T-helper 2 cell treated with Interferon-gamma antibody and Interleukin-4, amounts not matched to agents 5 μg/mL and 100 μg/mL, for 36 hours (primary cell): ENCODE data around the gene GJA3.

Experiments used
- DNase-seq: peaks from one replicate; pipeline ENCODE4 v3.0.0; 2021; ENCODE audit warnings: low spot score
- H3K27ac Mint-ChIP-seq: one replicate; pipeline ENCODE4 v1.8.0; 2021; ENCODE audit warnings: mild to moderate bottlenecking, mixed read lengths
- H3K27me3 Mint-ChIP-seq: one replicate; pipeline ENCODE4 v1.8.0; 2021; ENCODE audit warnings: low read depth, mixed read lengths
- H3K36me3 Mint-ChIP-seq: one replicate; pipeline ENCODE4 v1.8.0; 2021; ENCODE audit warnings: low read depth, mixed read lengths
- H3K4me1 Mint-ChIP-seq: one replicate; pipeline ENCODE4 v1.8.0; 2021; ENCODE audit warnings: low read depth, mixed read lengths
- H3K4me3 Mint-ChIP-seq: one replicate; pipeline ENCODE4 v1.8.0; 2022; ENCODE audit warnings: mild to moderate bottlenecking, moderate library complexity, mixed read lengths
- H3K9me3 Mint-ChIP-seq: one replicate; pipeline ENCODE4 v1.8.0; 2021; ENCODE audit warnings: mixed read lengths

The GJA3 gene

DNA sequence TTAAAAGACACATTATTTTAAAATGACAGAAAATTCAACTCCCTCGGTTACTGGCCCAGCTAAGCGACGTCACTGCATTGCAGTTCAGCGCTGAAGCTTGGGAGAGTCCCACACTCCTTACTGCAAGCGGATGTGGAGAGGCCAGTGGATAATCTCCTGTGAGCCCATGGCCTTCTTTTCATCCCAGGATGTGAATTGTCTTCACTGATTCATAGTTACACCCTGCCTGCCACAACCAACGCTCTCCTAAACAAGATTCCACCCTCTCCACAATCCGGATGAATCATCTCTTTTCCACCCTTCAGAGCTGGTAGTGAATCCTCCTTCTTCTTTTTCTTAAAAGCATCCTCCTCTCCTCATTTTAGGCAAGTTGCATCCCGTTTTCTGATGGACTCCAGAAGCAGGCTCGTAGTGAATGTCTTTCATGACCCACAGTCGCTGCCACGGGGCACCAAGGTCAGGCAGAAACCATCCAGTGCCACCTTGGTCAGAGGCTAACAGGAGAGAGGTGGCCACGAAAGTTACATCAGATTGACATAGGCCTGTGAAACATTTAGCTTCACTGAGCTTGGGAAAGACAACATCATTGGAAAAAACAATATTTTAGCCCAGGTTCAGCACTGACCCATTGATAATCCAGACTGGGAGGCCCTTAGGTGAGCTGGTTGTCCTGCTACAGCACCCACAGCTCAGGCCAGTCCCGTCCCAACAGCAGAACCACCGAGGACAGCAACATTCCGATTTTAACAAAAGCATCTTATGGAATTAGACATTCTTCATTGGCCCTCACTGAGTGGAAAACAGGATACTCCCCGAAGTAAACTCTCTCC, 29.8 kb upstream of the GJA3 start:
- no peaks in the 10 kb centered on the region for H3K36me3 Mint-ChIP-seq
- H3K27ac Mint-ChIP-seq, result no peak overlapping the region
- H3K27me3 Mint-ChIP-seq, result peaks cover 60% of the 10 kb centered on the region
- no peak overlapping the region for H3K4me3 Mint-ChIP-seq
- H3K4me1 Mint-ChIP-seq, result peaks cover 16% of the 10 kb centered on the region
- H3K9me3 Mint-ChIP-seq, result no peaks in the 10 kb centered on the region
- no peak for DNase-seq

DNA sequence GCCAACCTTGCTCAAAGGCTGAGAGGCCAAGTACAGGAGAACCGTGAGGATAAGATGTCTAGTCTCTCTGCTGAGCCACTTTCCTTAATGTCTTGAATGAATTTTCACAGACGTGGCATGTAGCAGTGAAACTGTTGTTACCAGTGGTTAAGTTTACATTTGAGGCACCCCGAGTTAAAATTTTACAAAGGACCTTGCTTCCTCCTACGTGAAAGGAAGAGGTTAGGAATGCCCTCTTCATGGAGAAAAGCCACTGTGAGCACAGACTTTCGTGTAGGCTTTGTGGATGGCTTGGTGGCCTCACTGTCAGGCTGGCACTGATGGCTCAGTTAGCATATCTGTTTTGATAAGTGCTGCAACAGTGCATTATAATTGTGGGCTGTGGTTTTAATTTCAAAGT, 29.2 kb upstream of the GJA3 start:
- H3K4me3 Mint-ChIP-seq, result no peak overlapping the region
- DNase-seq, result no peak
- no peaks in the 10 kb centered on the region for H3K9me3 Mint-ChIP-seq
- H3K36me3 Mint-ChIP-seq, result no peaks in the 10 kb centered on the region
- no peak overlapping the region for H3K27ac Mint-ChIP-seq
- H3K27me3 Mint-ChIP-seq, result peaks cover 53% of the 10 kb centered on the region
- H3K4me1 Mint-ChIP-seq, result peaks cover 16% of the 10 kb centered on the region

DNA sequence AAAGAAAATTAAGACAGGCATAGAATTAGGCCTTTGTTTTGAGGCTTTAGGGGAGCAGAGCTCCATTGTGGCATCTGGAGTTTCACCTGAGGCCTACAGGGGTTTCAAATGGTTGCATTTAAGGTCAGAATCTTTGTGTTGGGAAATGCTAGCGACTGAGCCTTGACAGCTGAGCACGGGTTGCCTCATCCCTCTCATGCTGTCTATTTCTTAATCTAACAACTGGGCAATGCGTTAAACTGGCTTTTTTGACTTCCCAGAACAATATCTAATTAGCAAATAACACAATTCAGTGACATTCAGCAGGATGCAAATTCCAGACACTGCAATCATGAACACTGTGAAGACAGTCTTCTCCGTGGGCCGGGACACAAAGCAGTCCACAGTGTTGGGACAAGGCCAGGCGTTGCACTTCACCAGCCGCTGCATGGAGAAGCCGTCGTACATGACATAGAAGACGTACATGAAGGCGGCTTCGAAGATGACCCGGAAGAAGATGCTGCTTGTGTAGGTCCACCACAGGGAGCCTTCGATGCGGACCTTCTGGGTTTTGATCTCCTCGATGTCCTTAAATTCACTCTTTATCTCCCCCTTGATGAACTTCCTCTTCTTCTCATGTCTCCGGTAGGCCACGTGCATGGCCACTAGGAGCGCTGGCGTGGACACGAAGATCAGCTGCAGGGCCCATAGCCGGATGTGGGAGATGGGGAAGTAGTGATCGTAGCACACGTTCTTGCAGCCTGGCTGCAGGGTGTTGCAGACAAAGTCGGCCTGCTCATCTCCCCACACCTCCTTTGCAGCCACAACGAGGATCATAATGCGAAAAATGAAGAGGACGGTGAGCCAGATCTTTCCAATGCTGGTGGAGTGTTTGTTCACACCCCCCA, 28.1 kb upstream of the GJA3 start:
- no peaks in the 10 kb centered on the region for H3K9me3 Mint-ChIP-seq
- no peak overlapping the region for H3K27ac Mint-ChIP-seq
- DNase-seq, result no peak
- peaks cover 45% of the 10 kb centered on the region for H3K27me3 Mint-ChIP-seq
- H3K4me3 Mint-ChIP-seq, result no peak overlapping the region
- H3K4me1 Mint-ChIP-seq, result peaks cover 6% of the 10 kb centered on the region
- H3K36me3 Mint-ChIP-seq, result no peaks in the 10 kb centered on the region

DNA sequence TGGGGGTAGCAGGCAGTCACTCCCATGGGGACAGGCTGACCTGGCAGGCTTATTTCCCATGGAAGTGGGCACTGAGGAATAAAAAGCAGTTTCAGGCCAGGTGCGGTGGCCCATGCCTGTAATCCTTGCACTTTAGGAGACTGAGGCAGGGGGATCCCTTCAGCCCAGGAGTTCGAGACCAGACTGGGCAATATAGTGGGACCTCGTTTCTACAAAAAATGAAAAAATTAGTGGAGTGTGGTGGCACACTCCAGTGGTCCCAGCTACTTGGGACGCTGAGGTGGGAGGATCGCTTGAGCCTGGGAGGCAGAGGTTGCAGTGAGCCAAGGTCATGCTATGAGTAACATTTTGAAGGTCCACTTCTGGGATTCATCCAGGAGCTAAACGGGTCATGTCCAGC, 25.9 kb upstream of the GJA3 start:
- no peak for DNase-seq
- Mint-ChIP-seq H3K36me3 (no peaks in the 10 kb centered on the region), H3K27ac (no peak overlapping the region), H3K4me3 (no peak overlapping the region), H3K4me1 (peaks cover under 1% of the 10 kb centered on the region), H3K27me3 (peaks cover 36% of the 10 kb centered on the region), H3K9me3 (no peaks in the 10 kb centered on the region)

DNA sequence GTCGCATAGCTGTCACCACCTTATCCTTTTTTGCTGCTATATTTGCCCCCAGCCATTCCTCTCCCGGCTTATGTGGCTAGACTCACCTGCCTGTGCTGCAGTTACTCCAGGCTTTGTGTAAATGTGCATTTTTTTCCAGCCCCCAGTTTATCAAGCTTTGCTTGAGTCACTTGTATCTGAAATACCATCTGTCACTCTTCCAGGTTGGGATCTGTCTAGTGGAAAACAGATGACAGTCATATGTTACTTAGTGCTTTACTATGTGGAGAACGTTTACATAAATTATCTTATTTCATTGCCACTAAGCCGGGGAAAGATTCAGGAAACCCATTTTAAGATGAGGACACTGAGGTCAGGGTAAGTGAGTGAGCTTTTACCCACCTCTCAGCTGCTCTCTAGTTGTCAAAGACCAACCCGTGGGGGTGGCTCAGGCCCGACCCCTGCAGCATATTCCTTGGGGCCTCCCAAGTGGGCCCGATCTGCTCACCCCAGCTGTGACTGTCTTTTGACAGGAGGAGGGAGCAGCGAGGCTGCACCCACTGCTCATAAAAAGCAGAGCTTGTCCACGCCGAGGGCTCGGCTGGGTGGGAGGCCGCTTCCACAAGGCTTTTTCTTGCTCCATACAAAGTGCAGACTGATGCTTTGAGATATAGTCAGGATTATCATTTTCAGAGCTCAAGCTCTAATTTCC, 24.7 kb upstream of the GJA3 start:
- Mint-ChIP-seq H3K27ac (no peak overlapping the region), H3K4me1 (no peaks in the 10 kb centered on the region), H3K27me3 (peaks cover 31% of the 10 kb centered on the region), H3K36me3 (no peaks in the 10 kb centered on the region), H3K4me3 (no peak overlapping the region), H3K9me3 (no peaks in the 10 kb centered on the region)
- no peak for DNase-seq

DNA sequence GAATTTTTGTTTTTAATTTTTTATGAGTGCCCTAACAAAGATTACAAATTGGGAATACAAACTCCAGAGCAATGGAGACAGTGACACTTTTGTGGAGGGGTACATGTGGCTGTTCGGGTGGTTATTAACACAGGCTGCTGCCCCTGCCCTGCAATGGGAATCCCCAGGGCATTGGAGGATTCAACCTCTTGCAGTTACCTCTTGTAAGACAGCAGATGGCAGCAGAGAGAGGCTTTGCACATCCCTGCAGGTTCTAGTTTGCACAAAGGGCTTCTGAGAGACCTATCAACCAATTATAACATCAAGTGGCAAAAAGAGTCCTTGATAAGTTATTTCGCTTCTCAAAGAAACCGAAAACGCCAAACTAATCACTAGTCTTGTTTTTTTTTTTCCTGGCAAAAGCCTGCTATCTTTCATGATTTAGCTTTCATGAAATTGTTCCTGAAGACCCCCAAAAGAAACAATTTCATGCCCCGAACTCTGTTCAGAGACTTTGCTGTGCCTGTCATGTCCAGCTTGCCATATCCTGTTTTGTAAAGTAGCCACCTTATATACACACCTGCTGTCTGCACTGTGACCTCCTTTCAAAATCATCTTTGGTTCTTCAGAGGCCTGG, 21.5 kb upstream of the GJA3 start:
- DNase-seq, result peak; percentile 37
- H3K27ac Mint-ChIP-seq, result no peak overlapping the region
- no peaks in the 10 kb centered on the region for H3K9me3 Mint-ChIP-seq
- no peaks in the 10 kb centered on the region for H3K4me1 Mint-ChIP-seq
- no peak overlapping the region for H3K4me3 Mint-ChIP-seq
- H3K27me3 Mint-ChIP-seq, result peaks cover 45% of the 10 kb centered on the region
- H3K36me3 Mint-ChIP-seq, result no peaks in the 10 kb centered on the region

DNA sequence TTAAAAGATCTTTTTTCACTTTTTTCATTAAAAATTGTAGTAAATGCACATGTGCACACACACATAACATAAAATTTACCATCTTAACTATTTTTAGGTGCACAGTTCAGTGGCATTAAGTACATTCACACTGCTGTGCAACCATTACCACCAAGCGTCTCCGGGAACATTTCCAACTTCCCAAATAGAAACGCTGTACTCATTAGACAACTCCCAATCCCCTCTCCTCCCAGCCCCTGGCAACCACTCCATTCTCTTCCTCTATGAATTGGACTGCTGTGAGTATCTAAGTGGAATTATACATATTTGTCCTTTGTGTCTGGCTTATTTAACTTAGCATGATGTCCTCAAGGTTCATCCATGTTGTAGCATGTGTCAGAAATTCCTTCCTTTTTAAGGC, 20.3 kb upstream of the GJA3 start:
- Mint-ChIP-seq H3K36me3 (no peaks in the 10 kb centered on the region), H3K27me3 (peaks cover 48% of the 10 kb centered on the region), H3K4me1 (no peaks in the 10 kb centered on the region), H3K4me3 (no peak overlapping the region), H3K9me3 (no peaks in the 10 kb centered on the region), H3K27ac (no peak overlapping the region)
- DNase-seq, result no peak

DNA sequence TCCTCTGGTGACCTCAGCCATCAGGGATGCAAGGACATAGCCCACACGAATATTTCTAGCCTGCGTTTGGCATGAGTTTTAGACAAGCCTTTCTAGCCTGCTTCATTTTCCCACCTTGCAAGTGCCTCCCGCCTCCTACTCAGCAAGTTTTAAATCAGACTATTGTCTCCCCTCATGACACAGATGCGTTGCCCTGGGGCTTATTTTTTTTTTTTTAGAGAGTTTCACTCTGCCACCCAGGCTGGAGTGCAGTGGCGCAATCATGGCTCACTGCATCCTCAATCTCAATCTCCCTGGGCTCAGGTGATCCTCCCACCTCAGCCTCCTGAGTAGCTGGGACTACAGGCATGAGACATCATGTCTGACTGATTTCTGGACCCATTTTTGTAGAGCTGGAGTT, 17.3 kb upstream of the GJA3 start:
- no peak overlapping the region for H3K4me3 Mint-ChIP-seq
- H3K36me3 Mint-ChIP-seq, result no peaks in the 10 kb centered on the region
- H3K9me3 Mint-ChIP-seq, result no peaks in the 10 kb centered on the region
- H3K27ac Mint-ChIP-seq, result no peak overlapping the region
- peaks cover 8% of the 10 kb centered on the region for H3K4me1 Mint-ChIP-seq
- no peak for DNase-seq
- peaks cover 70% of the 10 kb centered on the region for H3K27me3 Mint-ChIP-seq

DNA sequence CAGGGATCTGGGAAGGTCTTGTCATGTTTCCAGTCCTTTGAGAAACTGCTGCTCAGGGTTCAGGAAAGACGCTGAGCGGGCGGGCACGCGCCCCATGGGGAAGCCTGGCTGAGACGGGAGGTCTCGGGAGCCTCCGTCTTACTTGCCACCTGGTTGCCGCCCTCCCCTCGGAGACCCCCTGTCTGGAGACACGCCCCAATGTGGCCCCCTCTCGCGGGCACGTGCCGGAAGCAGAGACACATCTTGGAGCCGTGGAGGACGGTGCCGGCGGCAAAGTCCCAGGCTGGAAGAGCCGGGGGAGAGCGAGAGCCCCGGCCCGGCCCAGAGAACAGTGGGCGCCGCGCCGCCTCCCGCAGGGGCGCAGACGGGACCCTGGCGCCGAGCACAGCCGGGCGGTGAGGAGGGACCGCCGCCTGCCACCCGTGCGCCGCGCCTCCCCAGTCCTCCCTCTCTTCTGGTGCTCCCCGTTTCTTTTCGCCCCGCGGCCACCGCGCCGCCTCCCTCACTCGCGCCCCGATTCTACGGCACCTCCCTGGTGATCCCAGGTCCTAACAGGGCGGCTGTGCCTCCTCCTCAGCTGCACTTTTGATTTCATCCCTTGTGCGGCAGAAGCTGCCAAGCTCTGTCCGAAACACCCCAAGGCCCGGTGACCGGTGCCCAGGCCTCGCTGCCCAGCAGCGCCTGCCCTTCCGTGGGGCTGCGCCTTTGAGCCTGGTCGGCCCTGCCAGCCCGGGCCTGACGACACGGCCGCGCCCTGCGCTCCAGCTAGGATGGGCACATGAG, 16.4 kb upstream of the GJA3 start:
- H3K4me1 Mint-ChIP-seq, result peaks cover 8% of the 10 kb centered on the region
- no peak overlapping the region for H3K4me3 Mint-ChIP-seq
- H3K27ac Mint-ChIP-seq, result no peak overlapping the region
- peaks cover 69% of the 10 kb centered on the region for H3K27me3 Mint-ChIP-seq
- DNase-seq, result no peak
- H3K9me3 Mint-ChIP-seq, result no peaks in the 10 kb centered on the region
- H3K36me3 Mint-ChIP-seq, result no peaks in the 10 kb centered on the region

DNA sequence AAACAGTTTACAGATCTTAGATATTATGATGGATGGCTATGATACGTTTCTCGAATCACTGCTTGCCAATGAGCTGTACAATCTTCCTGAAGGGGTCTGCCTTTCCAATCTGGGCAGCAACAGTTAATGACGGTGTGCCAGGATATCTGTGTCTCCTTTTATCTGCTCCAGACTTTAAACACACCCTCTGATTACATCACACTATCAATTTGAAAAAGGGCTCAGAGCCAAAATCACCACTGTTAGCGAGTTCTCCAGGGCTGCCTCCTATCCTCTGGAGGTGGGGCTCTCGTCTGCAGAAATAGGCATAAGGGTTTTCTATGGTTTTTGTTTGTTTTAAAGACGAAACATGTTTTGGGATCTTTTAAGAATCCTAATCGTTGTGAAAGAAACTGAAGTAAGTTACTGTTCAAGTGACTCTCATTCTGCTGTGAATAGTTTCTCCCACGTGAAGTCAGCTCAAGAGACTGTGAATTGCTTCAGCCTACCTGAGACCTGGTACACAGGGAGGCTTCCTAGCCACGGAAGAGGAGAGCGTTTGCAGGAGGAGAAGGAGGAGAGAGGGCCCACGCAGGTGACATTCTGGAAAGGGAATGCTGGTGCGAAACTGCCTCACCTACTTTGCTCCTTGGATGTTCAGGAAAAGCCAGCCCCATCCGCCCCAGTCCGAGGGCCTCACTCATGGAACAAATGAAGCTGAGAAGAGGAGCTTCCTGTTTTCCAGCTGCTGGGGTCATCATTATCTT, 15.2 kb upstream of the GJA3 start:
- no peak overlapping the region for H3K27ac Mint-ChIP-seq
- no peaks in the 10 kb centered on the region for H3K36me3 Mint-ChIP-seq
- no peaks in the 10 kb centered on the region for H3K9me3 Mint-ChIP-seq
- peaks cover 8% of the 10 kb centered on the region for H3K4me1 Mint-ChIP-seq
- peaks cover 70% of the 10 kb centered on the region for H3K27me3 Mint-ChIP-seq
- H3K4me3 Mint-ChIP-seq, result no peak overlapping the region
- DNase-seq, result no peak

DNA sequence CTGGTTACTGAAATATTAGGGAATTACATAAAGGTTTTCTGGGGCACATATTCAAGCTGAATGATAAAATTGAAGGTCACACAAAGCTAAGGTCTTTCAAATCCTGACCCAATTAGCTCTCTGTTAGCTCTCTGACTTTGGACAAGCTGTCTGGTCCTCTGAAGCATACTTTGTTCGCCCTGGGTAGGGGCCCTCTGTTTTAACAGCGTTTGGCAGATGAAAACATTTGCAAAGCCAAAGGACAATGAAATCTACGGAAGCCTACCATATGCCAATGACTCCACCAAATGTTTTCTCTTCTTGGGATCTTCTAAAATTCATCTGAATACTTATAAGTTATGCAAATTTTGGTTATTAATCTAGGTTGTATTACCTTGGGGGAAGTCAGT, 14.5 kb upstream of the GJA3 start:
- H3K9me3 Mint-ChIP-seq, result no peaks in the 10 kb centered on the region
- H3K4me3 Mint-ChIP-seq, result no peak overlapping the region

DNA sequence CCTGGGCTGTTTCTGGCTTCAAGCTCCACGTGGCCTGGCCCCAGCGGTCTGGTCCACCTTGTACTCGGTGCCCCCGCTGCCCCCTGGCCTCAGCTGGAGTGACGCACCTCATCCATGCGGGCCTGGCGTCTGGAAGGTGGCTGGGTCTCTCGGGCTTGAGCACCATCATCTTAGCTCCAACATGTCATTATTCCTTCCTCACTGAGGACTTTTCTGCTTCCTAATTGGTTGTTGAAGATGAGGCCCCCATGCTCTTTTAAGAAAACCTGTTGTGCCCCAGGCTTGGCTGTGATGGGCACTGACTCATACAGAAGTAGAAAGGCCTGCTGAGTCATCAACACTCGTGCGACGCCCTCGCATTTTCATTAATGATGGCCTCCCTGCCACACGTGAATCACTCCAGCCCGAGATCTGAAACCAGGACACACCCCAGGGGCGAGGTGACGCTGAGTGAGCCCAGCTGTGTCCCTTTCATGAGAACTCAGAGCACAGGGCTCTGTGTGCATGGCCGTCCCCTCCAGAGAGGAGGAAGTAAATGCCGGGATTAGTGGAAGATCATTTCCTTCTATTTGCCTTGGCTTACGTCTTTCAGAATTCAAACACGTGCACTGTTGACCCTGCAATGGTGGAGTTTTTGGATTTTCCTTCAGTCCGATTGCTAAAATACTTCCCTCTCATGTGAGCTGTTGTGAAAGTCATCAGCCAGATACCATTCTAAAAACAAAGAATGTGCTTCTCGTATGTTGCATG, 14.0 kb upstream of the GJA3 start:
- H3K27ac Mint-ChIP-seq, result no peak overlapping the region

More for the DNA sequence above, 14.5 kb upstream of the GJA3 start:
- H3K4me1 Mint-ChIP-seq, result peaks cover 8% of the 10 kb centered on the region
- peaks cover 69% of the 10 kb centered on the region for H3K27me3 Mint-ChIP-seq
- H3K27ac Mint-ChIP-seq, result no peak overlapping the region
- no peak for DNase-seq
- H3K36me3 Mint-ChIP-seq, result no peaks in the 10 kb centered on the region

More for the DNA sequence above, 14.0 kb upstream of the GJA3 start:
- Mint-ChIP-seq H3K9me3 (no peaks in the 10 kb centered on the region), H3K36me3 (no peaks in the 10 kb centered on the region), H3K4me1 (peaks cover 8% of the 10 kb centered on the region), H3K27me3 (peaks cover 68% of the 10 kb centered on the region), H3K4me3 (peak overlapping the region; percentile 18)
- peak; percentile 74 for DNase-seq
